Heart left ventricle (tissue), 16 donors: ENCODE results near the gene POLR3A. TPM values are rescaled to one million over a fixed set of nuclear protein-coding genes. Genes with fewer than 3 reads are reported as not detected.

Experiments
- ATAC-seq, 4 donors: fragments of 200-7000 bp; cut with Tn5 transposase; one replicate each; pipeline ENCODE4 v1.9.1; 2020 to 2022; ENCODE audit warnings: moderate library complexity in 4 of 4, mild to moderate bottlenecking in 3 of 4, moderate number of reproducible peaks in 1 of 4
- DNase-seq, 5 donors: peaks; one replicate each; pipeline ENCODE4 v3.0.0-alpha.2; 2020
- H3K27ac ChIP-seq, 12 donors: fragments of 200-600 bp; sonication (generic) in 4 of 12; one replicate each; pipeline versions ENCODE4 v1.5.0 to v1.8.0; 2016 to 2022; ENCODE audit warnings: mild to moderate bottlenecking in 2 of 12
- H3K27me3 ChIP-seq, 9 donors: fragments of 200-600 bp; sonication (generic) in 2 of 9; one replicate each; pipeline versions ENCODE4 v1.5.1 to v1.8.0; 2016 to 2022; ENCODE audit warnings: mild to moderate bottlenecking in 3 of 9
- H3K36me3 ChIP-seq, 9 donors: fragments of 200-600 bp; sonication (generic) in 2 of 9; one replicate each; pipeline versions ENCODE4 v1.5.0 to v1.8.0; 2018 to 2022; ENCODE audit warnings: mild to moderate bottlenecking in 2 of 9
- H3K4me1 ChIP-seq, 12 donors: fragments of 200-600 bp; sonication (generic) in 4 of 12; one replicate each; pipeline versions ENCODE4 v1.5.0 to v1.8.0; 2016 to 2022; ENCODE audit warnings: mild to moderate bottlenecking in 3 of 12
- H3K4me3 ChIP-seq, 12 donors: fragments of 200-600 bp; sonication (generic) in 4 of 12; one replicate each; pipeline versions ENCODE4 v1.5.0 to v1.8.0; 2017 to 2022; ENCODE audit warnings: mild to moderate bottlenecking in 9 of 12, moderate library complexity in 4 of 12
- H3K9me3 ChIP-seq, 12 donors: fragments of 200-600 bp; sonication (generic) in 4 of 12; one replicate each; pipeline versions ENCODE4 v1.5.0 to v1.8.0; 2016 to 2022; ENCODE audit warnings: mild to moderate bottlenecking in 1 of 12
- POLR2A ChIP-seq, 2 donors: fragments of 450-650 bp; IDR thresholded peaks; one replicate each; pipeline ENCODE4 v1.6.1; 2017; ENCODE audit warnings: antibody characterized with exemption in 2 of 2, mild to moderate bottlenecking in 2 of 2, moderate library complexity in 2 of 2
- WGBS, 4 donors: extraction: QIAGEN DNeasy Blood & Tissue Kit in 2 of 4; methylation state at CpG; one replicate each; pipeline versions ENCODE4 v1.1.5 to v1.1.7; 2013 to 2018; 5-methylcytosine and 5-hydroxymethylcytosine counted together
- intact Hi-C, 10 donors: fragments of 100-400 bp; cut with DNase I; formaldehyde crosslinking; loops; one replicate each; pipeline versions ENCODE4 v1.11.1 to v1.14.2; 2022
- polyA plus RNA-seq, 2 donors: library from polyadenylated mRNA; stranded (reverse); fragments of 200-250 nt; gene quantifications; one replicate each; pipeline ENCODE4 v1.2.3, GENCODE V29; 2013
- total RNA-seq, 9 donors: library from RNA; depleted of rRNA in 2 of 9; stranded (reverse); fragments of >200 nt in 2 of 9; fragmentation: NEBNext Ultra II Directional in 3 of 9; extraction: Animal tissue kit (Norgen Biotek cat#: 25700) in 3 of 9; gene quantifications; one replicate each; pipeline versions ENCODE4 v1.1.0 to v1.2.4, GENCODE V29; 2016 to 2023
- TF ChIP-seq, protein P1 (sequence below), 12 donors: fragments of 200-600 bp; sonication (generic) in 4 of 12; IDR thresholded peaks; one replicate each; pipeline versions ENCODE4 v1.5.0 to v1.8.0; 2018 to 2022; ENCODE audit warnings: antibody characterized with exemption in 12 of 12, mild to moderate bottlenecking in 5 of 12
- donor health status: ischemic (EF 13 %, LVEDD 7.1; RV severe dilation, severe dysfunction).
- donor health status: healthy with polysubstance abuse.
- donor health status: DM: no; HTN: yes; CAD: no.
- donor health status: DM: no; HTN: no; CAD: no.
- donor health status: ischemic (EF 25% LVEDD 6.9; RV normal size, moderate dysfunction).
- donor health status: ischemic (EF 25% LVEDD 5.7; RV mildly dilated, moderate dysfunction).
- donor health status: healthy.
- donor health status: DM: yes; HTN: yes; CAD: no.
- donor health status: ischemic (EF 35%, LVEDD 5.7; RV mildly dilated, moderate dysfunction).
- donor health status: nonischemic (EF 11% LVEDD 7.7; RV severe dilation, severe dysfunction).
- donor health status: DM: yes; HTN: yes; CAD: no.
- donor health status: PGD.
- donor health status: ischemic (EF 29% LVEDD 5.4; RV normal size, mild dysfunction).
- donor health status: nonischemic (EF 23%, LVEDD 6.1; RV moderate dilation, normal function).

The POLR3A gene
- total and polyA plus RNA-seq, 11 donors, result 3.8 to 12.9 (median 8.9) TPM

GRCh38 chr10:77993620-77994019 lies 35.7 kb downstream of the POLR3A start:
- Histone ChIP-seq H3K27me3 (no peaks in the 10 kb centered on the region), H3K9me3 (no peaks in the 10 kb centered on the region), H3K27ac (no peak overlapping the region), H3K36me3 (peaks cover 0 to 78% (median 63%) of the 10 kb centered on the region in 9 donors), H3K4me3 (no peak overlapping the region), H3K4me1 (peaks cover 0 to 12% (median 0%) of the 10 kb centered on the region in 12 donors)
- DNase-seq (no peak), ATAC-seq (no peak)
- TF ChIP-seq, protein P1, sequence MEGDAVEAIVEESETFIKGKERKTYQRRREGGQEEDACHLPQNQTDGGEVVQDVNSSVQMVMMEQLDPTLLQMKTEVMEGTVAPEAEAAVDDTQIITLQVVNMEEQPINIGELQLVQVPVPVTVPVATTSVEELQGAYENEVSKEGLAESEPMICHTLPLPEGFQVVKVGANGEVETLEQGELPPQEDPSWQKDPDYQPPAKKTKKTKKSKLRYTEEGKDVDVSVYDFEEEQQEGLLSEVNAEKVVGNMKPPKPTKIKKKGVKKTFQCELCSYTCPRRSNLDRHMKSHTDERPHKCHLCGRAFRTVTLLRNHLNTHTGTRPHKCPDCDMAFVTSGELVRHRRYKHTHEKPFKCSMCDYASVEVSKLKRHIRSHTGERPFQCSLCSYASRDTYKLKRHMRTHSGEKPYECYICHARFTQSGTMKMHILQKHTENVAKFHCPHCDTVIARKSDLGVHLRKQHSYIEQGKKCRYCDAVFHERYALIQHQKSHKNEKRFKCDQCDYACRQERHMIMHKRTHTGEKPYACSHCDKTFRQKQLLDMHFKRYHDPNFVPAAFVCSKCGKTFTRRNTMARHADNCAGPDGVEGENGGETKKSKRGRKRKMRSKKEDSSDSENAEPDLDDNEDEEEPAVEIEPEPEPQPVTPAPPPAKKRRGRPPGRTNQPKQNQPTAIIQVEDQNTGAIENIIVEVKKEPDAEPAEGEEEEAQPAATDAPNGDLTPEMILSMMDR (IDR thresholded peaks at IDR 0.05), result no peak
- no peak for TF ChIP-seq POLR2A (IDR thresholded peaks at IDR 0.05)
- WGBS, 4 donors, result 90 to 97% (median 95%) methylated on average over 3 of the region's 3 CpGs
- intact Hi-C loops, result no loop called here

DNA sequence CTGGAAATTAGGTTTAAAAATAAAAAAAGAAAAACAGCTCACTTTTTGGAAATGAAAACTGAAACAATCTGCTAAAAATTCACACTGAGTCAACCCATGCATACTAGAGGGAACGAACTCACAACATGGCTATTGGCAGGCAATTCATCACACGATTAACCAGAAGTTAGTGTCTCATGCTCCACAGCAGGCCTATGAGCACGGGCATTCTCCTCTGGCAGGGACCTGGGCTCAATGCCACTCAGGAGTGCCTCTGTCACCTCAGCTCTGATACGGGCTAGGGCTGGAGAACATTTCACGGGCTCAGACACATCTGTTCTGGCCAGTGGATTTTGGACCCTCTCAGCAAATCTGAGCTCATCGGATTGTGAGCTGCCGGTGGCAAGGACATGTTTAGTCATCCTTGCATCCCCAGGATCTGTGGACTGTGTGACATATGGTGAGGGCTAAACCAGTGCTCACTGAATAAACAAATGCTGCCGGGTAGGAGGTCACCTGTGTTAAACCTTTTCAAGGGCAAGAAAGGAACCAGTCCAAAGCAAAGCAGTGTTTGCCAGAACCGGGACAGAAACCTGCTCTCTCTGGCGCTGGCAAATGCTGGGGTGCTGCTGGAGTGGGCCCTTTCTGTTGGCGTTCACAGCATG lies 40.1 kb downstream of the POLR3A start:
- ATAC-seq (peak; percentile 96 to 98 (median 98)), DNase-seq (peak; percentile 49 to 83 (median 68))
- Histone ChIP-seq H3K36me3 (peaks cover 2 to 100% (median 99%) of the 10 kb centered on the region in 9 donors), H3K4me1 (peaks cover 0 to 18% (median 3%) of the 10 kb centered on the region in 12 donors), H3K27me3 (no peaks in the 10 kb centered on the region), H3K4me3 (no peak overlapping the region), H3K27ac (peak overlapping the region; percentile 27 to 73 (median 58)), H3K9me3 (no peaks in the 10 kb centered on the region)
- TF ChIP-seq POLR2A (IDR thresholded peaks at IDR 0.05), result no peak
- TF ChIP-seq, protein P1 (IDR thresholded peaks at IDR 0.05), result no peak
- 49 to 63% (median 53%) methylated on average over 11 of the region's 11 CpGs for WGBS, 4 donors
- intact Hi-C loops, result loop anchor here in 3 of 10 donors (5.0 to 10.0 kb wide), 3 partner anchors 62 to 142 kb away; partner anchors contain the start of gene DLG5 (in 2 of the 3)

DNA sequence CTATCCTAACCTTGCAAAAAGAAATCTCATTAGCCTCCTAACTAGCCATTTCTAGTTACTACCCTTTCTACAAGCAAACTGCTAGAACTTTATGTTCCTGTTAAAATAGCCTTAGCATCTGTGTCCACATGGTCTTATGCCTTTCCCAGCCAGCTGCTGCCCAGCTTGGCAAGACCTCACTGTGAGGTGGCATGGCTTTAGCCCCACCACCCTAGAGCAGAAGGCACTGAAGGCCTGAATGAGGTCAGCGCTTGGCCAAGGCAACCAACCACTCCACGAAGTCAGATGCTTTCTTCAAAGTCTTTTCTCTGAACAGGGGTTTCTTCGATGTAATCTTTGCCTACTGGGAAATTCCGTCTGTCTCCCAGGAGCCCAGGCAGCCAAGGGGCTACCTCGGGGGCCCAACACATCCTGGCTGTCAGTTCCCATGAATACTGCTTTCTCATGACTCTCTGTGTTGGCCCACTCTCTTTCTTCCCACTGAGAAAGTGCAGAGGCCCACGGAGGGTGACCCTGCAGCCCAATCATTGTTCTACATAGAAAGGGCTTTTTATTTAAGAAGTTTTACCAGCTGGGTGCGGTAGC lies 41.6 kb downstream of the POLR3A start:
- H3K27ac ChIP-seq, result no peak overlapping the region
- peaks cover 0 to 25% (median 8%) of the 10 kb centered on the region in 12 donors for H3K4me1 ChIP-seq
- intact Hi-C loops, result loop anchor here in 3 of 10 donors (5.0 to 10.0 kb wide), 3 partner anchors 60 to 140 kb away; partner anchors contain the start of gene DLG5 (in 2 of the 3)
- peaks cover 2 to 100% (median 99%) of the 10 kb centered on the region in 9 donors for H3K36me3 ChIP-seq
- TF ChIP-seq, protein P1 (IDR thresholded peaks at IDR 0.05), result no peak
- no peak for TF ChIP-seq POLR2A (IDR thresholded peaks at IDR 0.05)
- 90 to 93% (median 90%) methylated on average over 7 of the region's 7 CpGs for WGBS, 4 donors
- DNase-seq (no peak), ATAC-seq (no peak)
- no peak overlapping the region for H3K4me3 ChIP-seq
- H3K27me3 ChIP-seq, result no peaks in the 10 kb centered on the region
- H3K9me3 ChIP-seq, result no peaks in the 10 kb centered on the region

GRCh38 chr10:77984986-77985385 lies 44.3 kb downstream of the POLR3A start:
- peaks cover 2 to 99% (median 98%) of the 10 kb centered on the region in 9 donors for H3K36me3 ChIP-seq
- 72 to 83% (median 79%) methylated on average over 4 of the region's 4 CpGs for WGBS, 4 donors
- ATAC-seq (no peak), DNase-seq (no peak)
- H3K27me3 ChIP-seq, result no peaks in the 10 kb centered on the region
- H3K4me3 ChIP-seq, result no peak overlapping the region
- no peak overlapping the region for H3K27ac ChIP-seq
- intact Hi-C loops, result loop anchor here in 4 of 10 donors (5.0 to 10.0 kb wide), 3 partner anchors 58 to 138 kb away; partner anchors contain the start of gene DLG5 (in 2 of the 4)
- H3K4me1 ChIP-seq, result peaks cover 0 to 25% (median 8%) of the 10 kb centered on the region in 12 donors
- H3K9me3 ChIP-seq, result no peaks in the 10 kb centered on the region
- no peak for TF ChIP-seq POLR2A (IDR thresholded peaks at IDR 0.05)
- TF ChIP-seq, protein P1 (IDR thresholded peaks at IDR 0.05), result no peak
